Esophagus squamous epithelium (tissue), 4 donors: ENCODE data around the gene KIFC3.
"Not testable (repeated sequence)": the region's sequence is repeated elsewhere in the genome, so short reads cannot be mapped to it uniquely, and the experiment has no call there.

Experiments used
- POLR2A ChIP-seq, 4 donors: fragments of 450-650 bp; IDR thresholded peaks; one replicate each; pipeline ENCODE4 v1.6.1; 2017; ENCODE audit warnings: antibody characterized with exemption in 4 of 4, mild to moderate bottlenecking in 4 of 4, moderate library complexity in 3 of 4
- TF ChIP-seq, protein P1 (sequence below), 6 experiments: fragments of 450-650 bp in 4 of 6; fragments of 200-600 bp in 2 of 6; sonication (generic) in 2 of 6; IDR thresholded peaks; one replicate each; pipeline ENCODE4 v1.5.1; 2016 to 2019; ENCODE audit warnings: antibody characterized with exemption in 6 of 6, mild to moderate bottlenecking in 4 of 6, moderate library complexity in 4 of 6

DNA sequence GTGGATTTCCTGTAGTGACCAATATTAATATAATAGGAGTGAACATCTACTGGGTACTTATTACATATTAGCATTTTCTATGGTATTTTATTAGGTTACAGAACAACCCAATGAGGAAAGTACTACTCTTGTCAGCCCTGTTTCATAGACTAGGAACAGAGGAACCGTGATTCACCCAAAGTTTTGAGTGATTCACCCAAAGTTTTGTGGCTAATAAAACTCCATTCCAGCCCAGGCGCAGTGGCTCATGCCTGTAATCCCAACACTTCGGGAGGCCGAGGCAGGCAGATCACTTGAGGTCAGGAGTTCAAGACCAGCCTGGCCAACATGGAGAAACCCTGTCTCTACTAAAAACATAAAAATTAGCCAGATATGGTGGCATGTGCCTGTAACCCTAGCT, 33.1 kb upstream of the KIFC3 start:
- TF ChIP-seq, protein P1, sequence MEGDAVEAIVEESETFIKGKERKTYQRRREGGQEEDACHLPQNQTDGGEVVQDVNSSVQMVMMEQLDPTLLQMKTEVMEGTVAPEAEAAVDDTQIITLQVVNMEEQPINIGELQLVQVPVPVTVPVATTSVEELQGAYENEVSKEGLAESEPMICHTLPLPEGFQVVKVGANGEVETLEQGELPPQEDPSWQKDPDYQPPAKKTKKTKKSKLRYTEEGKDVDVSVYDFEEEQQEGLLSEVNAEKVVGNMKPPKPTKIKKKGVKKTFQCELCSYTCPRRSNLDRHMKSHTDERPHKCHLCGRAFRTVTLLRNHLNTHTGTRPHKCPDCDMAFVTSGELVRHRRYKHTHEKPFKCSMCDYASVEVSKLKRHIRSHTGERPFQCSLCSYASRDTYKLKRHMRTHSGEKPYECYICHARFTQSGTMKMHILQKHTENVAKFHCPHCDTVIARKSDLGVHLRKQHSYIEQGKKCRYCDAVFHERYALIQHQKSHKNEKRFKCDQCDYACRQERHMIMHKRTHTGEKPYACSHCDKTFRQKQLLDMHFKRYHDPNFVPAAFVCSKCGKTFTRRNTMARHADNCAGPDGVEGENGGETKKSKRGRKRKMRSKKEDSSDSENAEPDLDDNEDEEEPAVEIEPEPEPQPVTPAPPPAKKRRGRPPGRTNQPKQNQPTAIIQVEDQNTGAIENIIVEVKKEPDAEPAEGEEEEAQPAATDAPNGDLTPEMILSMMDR (IDR thresholded peaks at IDR 0.05): not testable (repeated sequence)
- TF ChIP-seq POLR2A (IDR thresholded peaks at IDR 0.05): not testable (repeated sequence)
